Breast epithelium (tissue), 4 donors: ENCODE data around the gene WSB2. TPM values are rescaled to one million over a fixed set of nuclear protein-coding genes. Genes with fewer than 3 reads are reported as not detected.

Experiments used
- DNase-seq, 2 donors: peaks; one replicate each; pipeline ENCODE4 v3.0.0-alpha.2; 2019; ENCODE audit warnings: low spot score in 2 of 2
- H3K27ac ChIP-seq, 2 donors: fragments of 200-600 bp; sonication (generic) in 1 of 2; one replicate each; pipeline ENCODE4 v1.5.1; 2016 to 2019; ENCODE audit warnings: mild to moderate bottlenecking in 1 of 2
- H3K27me3 ChIP-seq, 2 donors: fragments of 200-600 bp; sonication (generic) in 1 of 2; one replicate each; pipeline versions ENCODE4 v1.5.1 to v1.6.0; 2017 to 2019; ENCODE audit warnings: control low read depth in 1 of 2, mild to moderate bottlenecking in 1 of 2
- H3K36me3 ChIP-seq: fragments of 200-600 bp; one replicate; pipeline ENCODE4 v1.5.1; 2019
- H3K4me1 ChIP-seq, 2 donors: fragments of 200-600 bp; sonication (generic); one replicate each; pipeline ENCODE4 v1.5.1; 2016 to 2019; ENCODE audit warnings: control low read depth in 1 of 2
- H3K4me3 ChIP-seq, 3 donors: fragments of 200-600 bp; sonication (generic); 1 replicate in 2 of 3; 2 replicates in 1 of 3; pipeline ENCODE4 v1.5.1; 2016 to 2019; ENCODE audit warnings: mild to moderate bottlenecking in 3 of 3, moderate library complexity in 2 of 3
- H3K9me3 ChIP-seq, 2 donors: fragments of 200-600 bp; sonication (generic) in 1 of 2; one replicate each; pipeline ENCODE4 v1.5.1; 2016 to 2019; ENCODE audit warnings: control low read depth in 1 of 2
- CTCF ChIP-seq, 3 donors: fragments of 450-650 bp; IDR thresholded peaks; one replicate each; pipeline ENCODE4 v1.5.1; 2016 to 2017; ENCODE audit warnings: antibody characterized with exemption in 3 of 3, mild to moderate bottlenecking in 3 of 3, moderate library complexity in 3 of 3
- POLR2A ChIP-seq: fragments of 450-650 bp; IDR thresholded peaks from one replicate; pipeline ENCODE4 v1.6.1; 2016; ENCODE audit warnings: antibody characterized with exemption, mild to moderate bottlenecking, moderate library complexity
- POLR2AphosphoS5 ChIP-seq, 3 donors: sonication (generic); formaldehyde crosslinking; IDR thresholded peaks; one replicate each; pipeline ENCODE4 v1.6.1; 2017; ENCODE audit warnings: antibody characterized with exemption in 3 of 3
- intact Hi-C: fragments of 100-400 bp; cut with DNase I; formaldehyde crosslinking; loops from one replicate; pipeline ENCODE4 v1.15.1; 2023; ENCODE audit warnings: low total_unique reads
- total RNA-seq, 3 donors: library from RNA; depleted of rRNA; stranded (reverse); fragments of >200 nt; gene quantifications; one replicate each; pipeline ENCODE4 v1.1.0, GENCODE V29; 2016

WSB2 gene
- total RNA-seq, 3 donors from 2014 or later, result 26.2 to 51.4 (median 40.0) TPM

- DNase-seq, result no peak
- Histone ChIP-seq H3K27me3 (no peaks in the 10 kb centered on the region), H3K4me1 (no peaks in the 10 kb centered on the region), H3K9me3 (no peaks in the 10 kb centered on the region), H3K4me3 (no peak overlapping the region), H3K27ac (no peak overlapping the region), H3K36me3 (no peaks in the 10 kb centered on the region)
- intact Hi-C loops, result no loop called here
- TF ChIP-seq CTCF (IDR thresholded peaks at IDR 0.05), result no peak
- no peak for TF ChIP-seq POLR2AphosphoS5 (IDR thresholded peaks at IDR 0.05)
- no peak for TF ChIP-seq POLR2A
Observed at GRCh38 chr12:118070650-118071049, 9.7 kb upstream of the WSB2 start.

- no peak for DNase-seq
- intact Hi-C loops, result no loop called here
- H3K9me3 ChIP-seq, result no peaks in the 10 kb centered on the region
- no peaks in the 10 kb centered on the region for H3K4me1 ChIP-seq
- H3K27ac ChIP-seq, result no peak overlapping the region
- H3K36me3 ChIP-seq, result no peaks in the 10 kb centered on the region
- H3K4me3 ChIP-seq, result no peak overlapping the region
- TF ChIP-seq POLR2A (no peak), CTCF (IDR thresholded peaks at IDR 0.05) (no peak), POLR2AphosphoS5 (IDR thresholded peaks at IDR 0.05) (no peak)
- H3K27me3 ChIP-seq, result no peaks in the 10 kb centered on the region
Observed at GRCh38 chr12:118068445-118068844, 7.5 kb upstream of the WSB2 start.

- no peaks in the 10 kb centered on the region for H3K27me3 ChIP-seq
- no peak overlapping the region for H3K27ac ChIP-seq
- no peak overlapping the region for H3K4me3 ChIP-seq
- intact Hi-C loops, result no loop called here
- TF ChIP-seq POLR2AphosphoS5 (IDR thresholded peaks at IDR 0.05), result no peak
- no peak for TF ChIP-seq POLR2A
- TF ChIP-seq CTCF (IDR thresholded peaks at IDR 0.05), result no peak
- no peaks in the 10 kb centered on the region for H3K9me3 ChIP-seq
- DNase-seq, result no peak
- no peaks in the 10 kb centered on the region for H3K36me3 ChIP-seq
- H3K4me1 ChIP-seq, result no peaks in the 10 kb centered on the region
Observed at GRCh38 chr12:118065380-118065779, 4.4 kb upstream of the WSB2 start.

GRCh38 chr12:118064608-118065007, 3.6 kb upstream of the WSB2 start:
- TF ChIP-seq POLR2A (no peak), POLR2AphosphoS5 (IDR thresholded peaks at IDR 0.05) (no peak), CTCF (IDR thresholded peaks at IDR 0.05) (no peak)
- Histone ChIP-seq H3K36me3 (no peaks in the 10 kb centered on the region), H3K4me1 (peaks cover 0 to 1% of the 10 kb centered on the region in 2 donors), H3K27me3 (no peaks in the 10 kb centered on the region), H3K27ac (no peak overlapping the region), H3K4me3 (no peak overlapping the region), H3K9me3 (no peaks in the 10 kb centered on the region)
- DNase-seq, result no peak
- intact Hi-C loops, result no loop called here

GRCh38 chr12:118063576-118064391, 2.8 kb upstream of the WSB2 start:
- no peaks in the 10 kb centered on the region for H3K36me3 ChIP-seq
- no peaks in the 10 kb centered on the region for H3K9me3 ChIP-seq
- H3K27me3 ChIP-seq, result no peaks in the 10 kb centered on the region
- TF ChIP-seq POLR2AphosphoS5 (IDR thresholded peaks at IDR 0.05) (no peak), POLR2A (no peak), CTCF (IDR thresholded peaks at IDR 0.05) (no peak)
- no peak overlapping the region for H3K27ac ChIP-seq
- no peak overlapping the region for H3K4me3 ChIP-seq
- H3K4me1 ChIP-seq, result peaks cover 0 to 3% of the 10 kb centered on the region in 2 donors
- no peak for DNase-seq
- intact Hi-C loops, result no loop called here
